ENCODE measurements around the gene BEND5. TPM values are rescaled to one million over a fixed set of nuclear protein-coding genes. Genes with fewer than 3 reads are reported as not detected.

Gene BEND5
- total RNA-seq, 1 donor from 2014 or later, result 13.1 TPM

GRCh38 chr1:48681476-48682305 lies 95.0 kb downstream of the BEND5 start:
- Mint-ChIP-seq H3K36me3 (ENCODE audit: low read depth) (no peaks in the 10 kb centered on the region), H3K4me3 (ENCODE audit: low read depth) (no peak overlapping the region), H3K27ac (no peak overlapping the region), H3K4me1 (ENCODE audit: low read depth) (peaks cover 2% of the 10 kb centered on the region), H3K27me3 (ENCODE audit: low read depth) (peaks cover 4% of the 10 kb centered on the region), H3K9me3 (no peaks in the 10 kb centered on the region)
- DNase-seq (ENCODE audit: low spot score), result no peak
- intact Hi-C loops (cut with micrococcal nuclease), result no loop called here

- DNase-seq (ENCODE audit: low spot score), result no peak
- peaks cover 4% of the 10 kb centered on the region for H3K27me3 Mint-ChIP-seq (ENCODE audit: low read depth)
- H3K36me3 Mint-ChIP-seq (ENCODE audit: low read depth), result no peaks in the 10 kb centered on the region
Observed at GRCh38 chr1:48680411-48681035, 96.2 kb downstream of the BEND5 start.

GRCh38 chr1:48679859-48680258 lies 96.8 kb downstream of the BEND5 start:
- Mint-ChIP-seq H3K9me3 (no peaks in the 10 kb centered on the region), H3K27me3 (ENCODE audit: low read depth) (peaks cover 6% of the 10 kb centered on the region), H3K27ac (no peak overlapping the region), H3K4me1 (ENCODE audit: low read depth) (peaks cover 4% of the 10 kb centered on the region), H3K4me3 (ENCODE audit: low read depth) (no peak overlapping the region), H3K36me3 (ENCODE audit: low read depth) (no peaks in the 10 kb centered on the region)
- no peak for DNase-seq (ENCODE audit: low spot score)
- intact Hi-C loops (cut with micrococcal nuclease), result no loop called here

More at GRCh38 chr1:48680411-48681035, 96.2 kb downstream of the BEND5 start:
- Mint-ChIP-seq H3K27ac (no peak overlapping the region), H3K4me3 (ENCODE audit: low read depth) (no peak overlapping the region), H3K9me3 (no peaks in the 10 kb centered on the region), H3K4me1 (ENCODE audit: low read depth) (peaks cover 2% of the 10 kb centered on the region)
- intact Hi-C loops (cut with micrococcal nuclease), result no loop called here

GRCh38 chr1:48678710-48679505 lies 97.8 kb downstream of the BEND5 start:
- intact Hi-C loops (cut with micrococcal nuclease), result no loop called here
- H3K27ac Mint-ChIP-seq, result no peak overlapping the region
- H3K4me1 Mint-ChIP-seq (ENCODE audit: low read depth), result peaks cover 4% of the 10 kb centered on the region
- peaks cover 6% of the 10 kb centered on the region for H3K27me3 Mint-ChIP-seq (ENCODE audit: low read depth)
- H3K36me3 Mint-ChIP-seq (ENCODE audit: low read depth), result no peaks in the 10 kb centered on the region
- H3K4me3 Mint-ChIP-seq (ENCODE audit: low read depth), result no peak overlapping the region
- no peaks in the 10 kb centered on the region for H3K9me3 Mint-ChIP-seq
- no peak for DNase-seq (ENCODE audit: low spot score)

Data from activated T-helper 2 cell treated with anti-CD3 and anti-CD28 coated beads, Interferon-gamma antibody, Interleukin-2, Interleukin-4, amounts not matched to agents 10 μg/mL and 5 μg/mL and 100 μg/mL, durations not matched to agents 14 hours and 24 hours and 36 hours (primary cell).